Progenitor cell of endocrine pancreas (in vitro differentiated cells): ENCODE measurements around the gene TUBB6. TPM values are rescaled to one million over a fixed set of nuclear protein-coding genes. Genes with fewer than 3 reads are reported as not detected.

Experiments used
- DNase-seq: peaks from one replicate; pipeline ENCODE4 v3.0.0; 2021; ENCODE audit warnings: low spot score; ENCODE audit not compliant: unreplicated experiment
- H3K27ac Mint-ChIP-seq: 2 replicates; pipeline ENCODE4 v1.8.0; 2021; ENCODE audit warnings: mild to moderate bottlenecking, moderate library complexity, mixed read lengths
- H3K27me3 Mint-ChIP-seq: 2 replicates; pipeline ENCODE4 v1.8.0; 2021; ENCODE audit warnings: mixed read lengths
- H3K36me3 Mint-ChIP-seq: 2 replicates; pipeline ENCODE4 v1.8.0; 2022; ENCODE audit warnings: mixed read lengths; ENCODE audit not compliant: insufficient read depth
- H3K4me1 Mint-ChIP-seq: 2 replicates; pipeline ENCODE4 v1.8.0; 2021; ENCODE audit warnings: low read depth, mixed read lengths
- H3K4me3 Mint-ChIP-seq: 2 replicates; pipeline ENCODE4 v1.8.0; 2021; ENCODE audit warnings: low read depth, mild to moderate bottlenecking, moderate library complexity, mixed read lengths
- H3K9me3 Mint-ChIP-seq: 2 replicates; pipeline ENCODE4 v1.8.0; 2021; ENCODE audit warnings: low read depth, mixed read lengths
- CTCF ChIP-seq: fragments of 200-600 bp; sonication (generic); IDR thresholded peaks from one replicate; pipeline ENCODE4 v1.5.0; 2021; ENCODE audit warnings: antibody characterized with exemption, mild to moderate bottlenecking; ENCODE audit not compliant: unreplicated experiment
- long read RNA-seq: library from polyadenylated mRNA; unstranded; transcript quantifications from one replicate; pipeline ENCODE4 v2.0.0, GENCODE V29; 2020
- total RNA-seq: library from RNA; stranded (reverse); gene quantifications from 2 replicates; pipeline ENCODE4 v1.2.1, GENCODE V29; 2021

TUBB6 gene
- total RNA-seq = 7.2 and 10.7 TPM in 2 replicates
- long read RNA-seq, transcript TUBB6-201 (4 exons, 2,064 nt) = major isoform, 38 of 42 reads
- long read RNA-seq, partial matches to known transcripts = 0 of 42 reads
- long read RNA-seq, other reads (novel, unspliced or antisense) = 0 of 42 reads

GRCh38 chr18:12307701-12308385 is at the start of gene TUBB6:
Gene TUBB6, plus strand, starts transcription at chr18:12308241. Its CDS starts 52 bp downstream, at chr18:12308293.
- peaks cover 56% of the 10 kb centered on the region for H3K27me3 Mint-ChIP-seq
- H3K27ac Mint-ChIP-seq = peak within 1 kb of the TSS; percentile 93
- peaks cover 3% of the 10 kb centered on the region for H3K9me3 Mint-ChIP-seq
- peaks cover 5% of the 10 kb centered on the region for H3K36me3 Mint-ChIP-seq
- H3K4me1 Mint-ChIP-seq = peaks cover 10% of the 10 kb centered on the region
- H3K4me3 Mint-ChIP-seq = peak within 1 kb of the TSS; percentile 76
- TF ChIP-seq CTCF = no peak
- DNase-seq = no peak

GRCh38 chr18:12258719-12259705 is 49.0 kb upstream of the TUBB6 start:
- H3K27ac Mint-ChIP-seq = no peak overlapping the region
- DNase-seq = no peak
- H3K4me3 Mint-ChIP-seq = no peak overlapping the region
- no peaks in the 10 kb centered on the region for H3K9me3 Mint-ChIP-seq
- TF ChIP-seq CTCF = no peak
- H3K27me3 Mint-ChIP-seq = peaks cover 68% of the 10 kb centered on the region
- peaks cover 2% of the 10 kb centered on the region for H3K4me1 Mint-ChIP-seq
- no peaks in the 10 kb centered on the region for H3K36me3 Mint-ChIP-seq

- Mint-ChIP-seq H3K27me3 (peaks cover 40% of the 10 kb centered on the region), H3K36me3 (no peaks in the 10 kb centered on the region), H3K27ac (no peak overlapping the region), H3K4me3 (no peak overlapping the region), H3K4me1 (no peaks in the 10 kb centered on the region), H3K9me3 (no peaks in the 10 kb centered on the region)
- TF ChIP-seq CTCF = no peak
- DNase-seq = no peak
These were observed 45.3 kb upstream of the TUBB6 start for GRCh38 chr18:12262748-12263147.

GRCh38 chr18:12264864-12265263 is 43.2 kb upstream of the TUBB6 start:
- Mint-ChIP-seq H3K4me1 (no peaks in the 10 kb centered on the region), H3K9me3 (no peaks in the 10 kb centered on the region), H3K27me3 (peaks cover 28% of the 10 kb centered on the region)

More at GRCh38 chr18:12264864-12265263, 43.2 kb upstream of the TUBB6 start:
- TF ChIP-seq CTCF = no peak
- no peak overlapping the region for H3K27ac Mint-ChIP-seq
- no peaks in the 10 kb centered on the region for H3K36me3 Mint-ChIP-seq
- no peak for DNase-seq
- no peak overlapping the region for H3K4me3 Mint-ChIP-seq
